GM06990 (cell line): ENCODE data around the gene KRTAP10-11.

Experiments used
- DNase-seq: peaks from one replicate; pipeline ENCODE4 v3.0.0-alpha.2; 2011; ENCODE audit not compliant: insufficient read length; ENCODE audit errors: extremely low read depth
- H3K27me3 ChIP-seq: replicated peaks from 2 replicates; pipeline ENCODE4 v1.6.0; 2011; ENCODE audit warnings: low read length; ENCODE audit not compliant: control insufficient read depth, insufficient read depth
- H3K36me3 ChIP-seq: 2 replicates; pipeline ENCODE4 v1.5.1; 2011; ENCODE audit warnings: low read length; ENCODE audit not compliant: control insufficient read depth, insufficient read depth
- H3K4me3 ChIP-seq: replicated peaks from 2 replicates; pipeline ENCODE4 v1.5.1; 2011; ENCODE audit warnings: low read depth, mild to moderate bottlenecking, control low read depth, low read length
- CTCF ChIP-seq: IDR thresholded peaks from 2 replicates; pipeline ENCODE4 v1.5.1; 2011; ENCODE audit warnings: low read length, control low read depth, mild to moderate bottlenecking, inconsistent platforms; ENCODE audit not compliant: insufficient read depth, poor library complexity, severe bottlenecking

The KRTAP10-11 gene

GRCh38 chr21:44611551-44611950 is 34.7 kb upstream of the KRTAP10-11 start:
- DNase-seq = no peak
- no peaks in the 10 kb centered on the region for H3K36me3 ChIP-seq
- H3K4me3 ChIP-seq = no peak overlapping the region
- H3K27me3 ChIP-seq = no peaks in the 10 kb centered on the region
- no peak for TF ChIP-seq CTCF

- Histone ChIP-seq H3K4me3 (no peak within 1 kb of the TSS), H3K36me3 (no peaks in the 10 kb centered on the region), H3K27me3 (no peaks in the 10 kb centered on the region)
- DNase-seq = no peak
- TF ChIP-seq CTCF = no peak
Measured at GRCh38 chr21:44612029-44612486, 34.2 kb upstream of the KRTAP10-11 start, which contains the start of gene KRTAP10-8. Gene KRTAP10-8 (plus strand): TSS chr21:44612079. CDS start chr21:44612101, 22 bp downstream.

- Histone ChIP-seq H3K36me3 (no peaks in the 10 kb centered on the region), H3K4me3 (no peak overlapping the region), H3K27me3 (no peaks in the 10 kb centered on the region)
- no peak for DNase-seq
- no peak for TF ChIP-seq CTCF
Measured at GRCh38 chr21:44612669-44613229, 33.5 kb upstream of the KRTAP10-11 start.

- DNase-seq = no peak
- H3K4me3 ChIP-seq = no peak overlapping the region
- H3K36me3 ChIP-seq = no peaks in the 10 kb centered on the region
- H3K27me3 ChIP-seq = no peaks in the 10 kb centered on the region
- no peak for TF ChIP-seq CTCF
Measured at GRCh38 chr21:44613386-44614155, 32.6 kb upstream of the KRTAP10-11 start.

GRCh38 chr21:44614161-44614631 is 32.0 kb upstream of the KRTAP10-11 start:
- Histone ChIP-seq H3K27me3 (no peaks in the 10 kb centered on the region), H3K36me3 (no peaks in the 10 kb centered on the region), H3K4me3 (no peak overlapping the region)
- DNase-seq = no peak
- TF ChIP-seq CTCF = no peak
